GM19238 (cell line): Measurements from ENCODE around the gene ZNF302.
A peak's percentile ranks its signal among the peaks of the same experiment; 100 is the strongest.
"Not testable (repeated sequence)": the region's sequence is repeated elsewhere in the genome, so short reads cannot be mapped to it uniquely, and the experiment has no call there.

Source experiments
- DNase-seq: peaks from one replicate; pipeline ENCODE4 v3.0.0; 2011; ENCODE audit warnings: low spot score; ENCODE audit not compliant: insufficient read length

The ZNF302 gene

GRCh38 chr19:34671972-34672371 lies 5.5 kb upstream of the ZNF302 start:
- no peak for DNase-seq

- DNase-seq = no peak
These were observed 3.9 kb upstream of the ZNF302 start for GRCh38 chr19:34673590-34673989.

GRCh38 chr19:34675250-34675649 lies 2.2 kb upstream of the ZNF302 start:
- DNase-seq = no peak

- DNase-seq = no peak
These were observed 1.6 kb upstream of the ZNF302 start for GRCh38 chr19:34675919-34676318.

- peak; percentile 56 for DNase-seq
These were observed 637 bp upstream of the ZNF302 start, which contains the start of gene SCGB2B2 for GRCh38 chr19:34676697-34677385. Gene SCGB2B2 (minus strand): TSS chr19:34677159. CDS start chr19:34594563, 82,596 bp downstream.

- DNase-seq = no peak
These were observed 571 bp downstream of the ZNF302 start for GRCh38 chr19:34678085-34678412.

- DNase-seq = no peak
These were observed 943 bp downstream of the ZNF302 start for GRCh38 chr19:34678421-34678820.

- DNase-seq = no peak
These were observed 4.0 kb downstream of the ZNF302 start for GRCh38 chr19:34681478-34681877.

GRCh38 chr19:34685266-34685665 lies 7.8 kb downstream of the ZNF302 start:
- not testable (repeated sequence) for DNase-seq

GRCh38 chr19:34686455-34686854 lies 9.0 kb downstream of the ZNF302 start:
- DNase-seq = no peak

GRCh38 chr19:34687348-34687747 lies 9.9 kb downstream of the ZNF302 start:
- no peak for DNase-seq

GRCh38 chr19:34688592-34688991 lies 11.1 kb downstream of the ZNF302 start:
- no peak for DNase-seq

GRCh38 chr19:34690372-34690771 lies 12.9 kb downstream of the ZNF302 start:
- DNase-seq = no peak

GRCh38 chr19:34692549-34692948 lies 15.1 kb downstream of the ZNF302 start:
- DNase-seq = no peak

- DNase-seq = no peak
These were observed 30.2 kb downstream of the ZNF302 start for GRCh38 chr19:34707661-34708060.

- DNase-seq = no peak
These were observed 34.4 kb downstream of the ZNF302 start for GRCh38 chr19:34711890-34712289.

GRCh38 chr19:34712395-34713261 lies 35.1 kb downstream of the ZNF302 start:
- no peak for DNase-seq

- no peak for DNase-seq
These were observed 35.8 kb downstream of the ZNF302 start for GRCh38 chr19:34713262-34713637.

- DNase-seq = no peak
These were observed 37.9 kb downstream of the ZNF302 start for GRCh38 chr19:34715357-34715756.

- DNase-seq = no peak
These were observed 44.9 kb downstream of the ZNF302 start for GRCh38 chr19:34722353-34722752.

GRCh38 chr19:34725400-34725799 lies 47.9 kb downstream of the ZNF302 start:
- no peak for DNase-seq

- DNase-seq = no peak
These were observed 53.7 kb downstream of the ZNF302 start for GRCh38 chr19:34731019-34731829.
